Left colon (tissue), 2 donors: ENCODE measurements around the gene OR2L3. TPM values are rescaled to one million over a fixed set of nuclear protein-coding genes. Genes with fewer than 3 reads are reported as not detected.
"Not testable (repeated sequence)": the region's sequence is repeated elsewhere in the genome, so short reads cannot be mapped to it uniquely, and the experiment has no call there.

Experiments used
- ATAC-seq: fragments of 200-7000 bp; cut with Tn5 transposase; one replicate; pipeline ENCODE4 v1.9.1; 2020; ENCODE audit warnings: mild to moderate bottlenecking, moderate library complexity
- DNase-seq, 2 donors: peaks; one replicate each; pipeline ENCODE4 v3.0.0-alpha.2; 2020
- intact Hi-C, 2 donors: fragments of 100-400 bp; cut with DNase I in 1 of 2; cut with micrococcal nuclease in 1 of 2; formaldehyde crosslinking; loops; one replicate each; pipeline versions ENCODE4 v1.11.2 to v1.14.0; 2022; cut with DNase I, micrococcal nuclease
- long read RNA-seq: library from polyadenylated mRNA; unstranded; transcript quantifications from one replicate; pipeline ENCODE4 v2.0.0, GENCODE V29; 2021
- total RNA-seq, 2 donors: library from RNA; stranded (reverse); fragmentation: NEBNext Ultra II Directional; extraction: Animal tissue kit (Norgen Biotek cat#: 25700); gene quantifications; one replicate each; pipeline ENCODE4 v1.2.1, GENCODE V29; 2021
- donor health status: DM: no; HTN: no; CAD: no.
- donor health status: DM: yes; HTN: yes; CAD: no.

Gene OR2L3, protein sequence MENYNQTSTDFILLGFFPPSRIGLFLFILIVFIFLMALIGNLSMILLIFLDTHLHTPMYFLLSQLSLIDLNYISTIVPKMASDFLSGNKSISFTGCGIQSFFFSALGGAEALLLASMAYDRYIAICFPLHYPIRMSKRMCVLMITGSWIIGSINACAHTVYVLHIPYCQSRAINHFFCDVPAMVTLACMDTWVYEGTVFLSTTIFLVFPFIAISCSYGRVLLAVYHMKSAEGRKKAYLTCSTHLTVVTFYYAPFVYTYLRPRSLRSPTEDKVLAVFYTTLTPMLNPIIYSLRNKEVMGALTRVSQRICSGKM
- not detected for total RNA-seq
- long read RNA-seq, result 0 reads

DNA sequence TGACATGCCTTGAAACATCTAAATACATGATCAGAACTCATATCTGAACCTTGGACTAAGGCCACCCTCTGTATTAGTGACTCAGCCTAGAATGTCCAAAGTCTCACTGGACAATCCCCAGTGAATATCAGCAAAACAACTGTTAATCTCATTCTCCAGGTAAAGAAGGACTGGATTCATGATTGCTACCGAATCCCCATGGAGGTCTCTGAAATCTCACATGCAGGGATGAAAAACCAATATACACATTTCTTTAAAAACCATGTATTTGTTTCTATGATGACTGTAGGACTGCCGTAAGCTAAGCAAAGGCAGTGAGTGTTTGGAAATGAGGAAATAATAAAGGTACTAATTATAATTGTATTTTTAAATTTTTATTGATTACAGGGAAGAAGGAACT is at the start of gene OR2L3:
TSS of gene OR2L3 (plus strand) at position 301 of the 400 bp plus-strand sequence. CDS start 13,846 bp downstream, outside the sequence.
- no peak for ATAC-seq
- intact Hi-C loops, result no loop called here
- DNase-seq, result no peak

DNA sequence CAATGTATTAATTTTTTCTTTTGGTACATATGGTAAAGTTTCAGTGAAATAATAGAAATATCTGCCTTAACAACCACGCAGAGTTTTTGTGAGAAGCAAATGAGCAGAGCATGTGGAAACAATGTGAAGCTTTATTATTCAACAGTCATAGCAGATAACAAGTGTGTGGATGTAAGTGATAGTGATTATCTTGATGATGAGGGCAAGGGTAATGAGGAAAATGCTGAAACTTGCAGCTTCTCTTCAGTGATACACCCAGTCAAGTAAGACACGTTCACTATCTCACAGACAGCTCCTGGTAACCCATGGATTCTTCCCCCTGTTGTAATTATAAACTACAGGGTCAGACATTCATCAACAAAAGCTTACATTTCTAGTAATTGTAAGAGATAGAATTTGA is 47.8 kb upstream of the OR2L3 start:
- intact Hi-C loops, result no loop called here
- DNase-seq (no peak), ATAC-seq (no peak)

DNA sequence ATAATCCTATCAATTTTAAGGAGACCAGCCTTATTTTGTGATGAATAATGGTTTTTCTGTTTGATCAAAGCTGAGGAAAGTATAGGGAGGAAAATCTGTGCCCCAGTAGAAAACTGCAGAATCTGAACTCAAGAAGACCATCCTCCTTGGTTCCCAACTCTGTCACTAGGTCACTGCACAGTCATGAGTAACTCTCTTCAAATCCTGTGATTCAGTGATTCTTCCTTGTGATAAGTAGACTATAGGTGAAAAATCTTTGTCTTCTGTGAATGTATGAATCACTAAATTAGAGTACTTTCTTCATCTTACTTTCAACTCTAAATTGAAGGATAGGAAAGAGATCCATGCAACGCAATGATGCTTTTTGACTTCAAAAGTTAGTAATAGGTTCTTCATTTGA is 46.5 kb upstream of the OR2L3 start:
- DNase-seq, result no peak
- no peak for ATAC-seq
- intact Hi-C loops, result no loop called here

DNA sequence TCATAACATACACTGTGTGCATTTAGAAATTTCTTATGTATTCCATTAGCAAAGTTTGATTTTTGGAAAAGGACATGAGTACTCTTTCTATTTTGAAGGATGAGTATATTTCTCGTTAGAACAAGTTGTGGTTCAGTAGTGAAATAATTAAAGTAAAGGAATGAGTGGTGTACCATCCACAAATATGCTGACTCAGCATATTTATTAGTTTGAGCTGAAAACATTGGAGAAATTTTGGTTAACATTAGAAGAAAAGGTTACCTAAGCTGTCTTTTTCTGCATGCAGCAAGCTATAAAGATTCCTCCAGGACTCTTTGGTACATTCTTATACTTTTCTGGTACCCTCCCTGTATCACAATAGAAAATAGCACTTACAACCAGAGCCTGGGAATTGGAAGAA is 38.9 kb upstream of the OR2L3 start:
- DNase-seq, result no peak
- ATAC-seq, result no peak
- intact Hi-C loops, result no loop called here

DNA sequence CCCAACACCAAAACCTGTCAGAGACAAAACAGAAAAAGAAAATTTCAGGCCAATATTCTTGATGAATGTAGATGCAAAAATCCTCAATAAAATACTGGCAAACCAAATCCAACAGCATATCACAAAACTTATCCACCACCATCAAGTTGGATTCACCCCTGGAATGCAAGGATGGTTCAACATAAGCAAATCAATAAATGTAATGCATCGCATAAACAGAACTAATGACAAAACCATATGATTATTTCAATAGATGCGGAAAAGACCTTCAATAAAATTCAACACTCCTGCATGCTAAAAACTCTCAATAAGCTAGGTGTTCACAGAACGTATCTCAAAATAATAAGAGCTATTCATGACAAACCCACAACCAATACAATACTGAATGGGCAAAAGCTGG is 37.0 kb upstream of the OR2L3 start:
- DNase-seq (no peak), ATAC-seq (no peak)
- intact Hi-C loops, result no loop called here

DNA sequence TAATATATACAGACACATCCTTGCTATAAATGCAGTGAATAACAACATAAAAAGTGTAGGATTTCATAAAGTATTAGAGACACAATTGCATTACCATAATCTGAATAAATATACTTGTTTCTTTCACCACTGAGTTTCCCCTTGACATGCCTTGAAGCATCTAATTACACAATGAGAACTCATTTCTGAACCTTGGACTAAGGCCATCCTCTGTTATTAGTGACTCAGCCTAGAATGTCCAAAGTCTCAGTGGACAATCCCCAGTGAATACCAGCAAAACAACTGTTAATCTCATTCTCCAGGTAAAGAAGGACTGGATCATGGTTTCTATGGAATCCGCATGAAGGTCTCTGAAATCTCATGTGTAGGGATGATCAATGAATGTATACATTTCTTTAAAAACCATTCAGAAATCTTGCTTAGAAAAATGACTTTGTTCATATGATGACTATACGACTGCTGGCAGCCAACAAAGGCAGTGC is 33.4 kb upstream of the OR2L3 start, which contains the start of gene OR2L5:
TSS of gene OR2L5 (plus strand) at position 432 of the 482 bp plus-strand sequence. CDS start 8,288 bp downstream, outside the sequence.
- intact Hi-C loops, result no loop called here
- ATAC-seq (no peak), DNase-seq (no peak)

DNA sequence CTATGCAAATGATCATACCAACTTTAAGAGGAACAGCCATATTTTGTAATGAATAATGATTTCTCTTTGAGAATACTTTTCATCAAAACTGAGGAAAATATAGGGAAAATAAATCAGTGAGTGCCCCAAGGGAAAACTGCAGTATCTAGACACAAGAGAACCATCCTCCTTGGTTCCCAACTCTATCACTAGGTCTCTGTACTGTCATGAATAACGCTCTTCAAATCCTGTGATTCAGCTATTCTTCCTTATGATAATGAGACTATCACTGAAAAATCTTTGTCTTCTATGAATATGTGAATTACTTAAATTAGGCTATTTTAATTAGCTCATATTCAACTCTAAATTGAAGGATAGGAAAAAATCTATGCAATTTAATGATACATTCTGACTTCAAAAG is 30.8 kb upstream of the OR2L3 start:
- ATAC-seq (no peak), DNase-seq (no peak)
- intact Hi-C loops, result no loop called here

DNA sequence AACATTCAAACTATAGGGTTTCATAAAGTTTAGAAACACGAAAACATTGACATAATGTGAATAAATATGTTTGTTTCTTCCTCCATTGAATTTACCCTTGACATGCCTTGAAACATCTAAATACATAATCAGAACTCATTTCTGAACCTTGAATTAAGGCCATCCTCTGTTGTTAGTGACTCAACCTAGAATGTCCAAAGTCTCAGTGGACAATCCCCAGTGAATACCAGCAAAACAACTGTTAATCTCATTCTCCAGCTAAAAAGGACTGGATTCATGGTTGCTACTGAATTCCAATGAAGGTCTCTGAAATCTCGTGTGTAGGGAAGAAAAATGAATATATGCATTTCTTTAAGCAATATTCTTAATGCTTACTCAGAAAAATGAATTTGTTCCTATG is 16.9 kb upstream of the OR2L3 start, which contains the start of gene OR2L2:
TSS of gene OR2L2 (plus strand) at position 301 of the 400 bp plus-strand sequence. CDS start 8,198 bp downstream, outside the sequence.
- intact Hi-C loops, result no loop called here
- ATAC-seq, result no peak
- no peak for DNase-seq

DNA sequence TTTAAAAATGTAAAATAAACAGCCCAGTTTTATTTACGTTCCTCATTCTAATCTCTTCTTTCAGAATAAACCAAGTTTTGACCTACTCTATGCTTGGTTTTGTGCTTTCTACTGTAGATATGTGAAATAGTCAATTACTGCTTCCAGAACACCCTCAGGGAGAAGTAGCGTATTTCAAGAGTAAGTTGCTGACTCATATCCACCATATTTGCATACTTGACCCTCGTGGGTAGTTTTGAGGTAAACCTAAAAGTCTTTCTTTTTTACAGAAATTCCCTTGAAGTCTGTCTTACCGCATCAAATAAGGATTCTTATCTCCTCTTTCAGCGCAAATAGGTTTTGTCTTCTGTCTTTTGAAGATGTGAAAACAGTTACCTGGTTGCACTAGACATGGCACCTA is 1.4 kb upstream of the OR2L3 start:
- intact Hi-C loops, result no loop called here
- no peak for ATAC-seq
- no peak for DNase-seq

DNA sequence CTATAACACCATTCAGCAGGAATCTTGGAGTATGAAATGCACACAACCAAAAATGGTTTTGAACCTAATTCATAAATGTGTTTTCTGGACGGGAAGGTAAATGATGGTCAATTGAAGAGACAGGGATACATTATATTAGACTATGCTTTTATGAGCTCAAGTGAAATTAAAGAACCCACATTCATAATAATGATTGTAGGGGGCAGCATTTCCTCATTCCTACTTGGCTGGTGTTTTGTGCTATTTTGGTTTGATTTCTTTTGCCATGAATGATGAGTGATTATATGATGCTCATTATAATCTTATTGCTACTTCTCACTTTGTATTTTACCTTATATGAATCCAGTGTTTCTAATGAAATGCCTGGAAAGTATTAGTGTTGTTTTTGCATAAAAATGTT is 372 bp downstream of the OR2L3 start:
- intact Hi-C loops, result no loop called here
- DNase-seq (no peak), ATAC-seq (no peak)

DNA sequence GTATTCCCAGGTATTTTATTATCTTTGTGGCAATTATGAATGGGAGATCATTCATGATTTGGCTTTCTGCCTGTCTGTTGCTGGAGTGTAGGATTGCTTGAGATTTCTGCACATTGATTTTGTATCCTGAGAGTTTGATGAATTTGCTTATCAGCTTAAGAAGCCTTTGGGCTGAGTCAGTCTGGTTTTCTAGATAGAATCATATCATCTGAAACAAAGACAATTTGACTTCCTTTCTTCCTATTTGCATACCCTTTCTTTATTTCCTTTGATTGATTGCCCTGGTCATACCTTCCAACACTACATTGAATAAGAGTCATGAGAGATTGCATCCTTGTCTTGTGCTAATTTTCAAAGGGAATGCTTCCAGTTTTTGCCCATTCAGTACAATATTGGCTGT is 8.0 kb downstream of the OR2L3 start:
- DNase-seq (no peak), ATAC-seq (no peak)
- intact Hi-C loops, result no loop called here

DNA sequence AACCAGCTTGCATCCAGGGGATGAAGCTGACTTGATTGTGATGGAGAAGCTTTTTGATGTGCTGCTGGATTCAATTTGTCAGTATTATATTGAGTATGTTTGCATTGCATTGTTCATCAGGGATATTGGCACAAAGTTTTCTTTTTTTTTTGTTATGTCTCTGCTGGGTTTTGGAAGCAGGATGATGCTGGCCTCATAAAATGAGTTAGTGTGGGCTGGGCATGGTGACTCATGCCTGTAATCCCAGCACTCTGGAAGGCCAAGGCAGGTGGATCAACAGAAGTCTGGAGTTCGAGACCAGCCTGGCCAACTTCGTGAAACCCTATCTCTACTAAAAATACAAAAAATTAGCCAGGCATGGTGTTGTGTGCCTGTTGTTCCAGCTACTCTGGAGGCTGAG is 8.6 kb downstream of the OR2L3 start:
- intact Hi-C loops, result no loop called here
- ATAC-seq (no peak), DNase-seq (no peak)

DNA sequence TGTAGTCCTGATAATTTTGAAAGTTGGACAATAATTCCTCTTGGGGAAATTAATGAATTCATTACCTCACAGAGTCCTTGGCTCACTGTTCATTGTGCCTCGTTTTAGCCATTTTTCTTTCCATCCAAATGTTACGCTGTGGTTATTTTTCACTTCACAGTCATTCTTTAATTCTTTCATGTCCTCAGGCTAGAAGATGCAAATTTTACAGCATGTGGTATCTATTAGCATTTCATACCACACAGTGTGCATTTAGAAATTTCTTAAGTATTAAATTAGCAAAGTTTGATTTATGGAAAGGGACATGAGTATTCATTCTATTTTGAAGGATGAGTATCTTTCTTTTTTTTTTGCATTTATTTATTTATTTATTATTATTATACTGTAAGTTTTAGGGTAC is 18.4 kb downstream of the OR2L3 start:
- DNase-seq (no peak), ATAC-seq (no peak)
- intact Hi-C loops, result no loop called here

DNA sequence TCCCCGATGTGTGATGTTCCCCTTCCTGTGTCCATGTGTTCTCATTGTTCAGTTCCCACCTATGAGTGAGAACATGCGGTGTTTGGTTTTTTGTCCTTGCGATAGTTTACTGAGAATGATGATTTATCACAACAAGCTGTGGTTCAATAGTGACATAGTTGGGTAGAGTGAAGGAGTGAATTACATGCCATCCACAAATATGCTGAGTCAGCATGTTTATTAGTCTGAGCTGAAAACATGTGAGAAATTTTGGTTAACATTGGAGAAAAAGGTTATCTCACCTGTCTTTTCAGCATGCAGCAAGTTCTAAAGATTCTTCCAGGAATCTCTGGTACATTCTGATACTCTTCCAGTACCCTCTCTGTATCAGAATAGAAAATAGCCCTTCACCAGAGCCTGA is 19.0 kb downstream of the OR2L3 start:
- ATAC-seq (no peak), DNase-seq (no peak)
- intact Hi-C loops, result no loop called here

DNA sequence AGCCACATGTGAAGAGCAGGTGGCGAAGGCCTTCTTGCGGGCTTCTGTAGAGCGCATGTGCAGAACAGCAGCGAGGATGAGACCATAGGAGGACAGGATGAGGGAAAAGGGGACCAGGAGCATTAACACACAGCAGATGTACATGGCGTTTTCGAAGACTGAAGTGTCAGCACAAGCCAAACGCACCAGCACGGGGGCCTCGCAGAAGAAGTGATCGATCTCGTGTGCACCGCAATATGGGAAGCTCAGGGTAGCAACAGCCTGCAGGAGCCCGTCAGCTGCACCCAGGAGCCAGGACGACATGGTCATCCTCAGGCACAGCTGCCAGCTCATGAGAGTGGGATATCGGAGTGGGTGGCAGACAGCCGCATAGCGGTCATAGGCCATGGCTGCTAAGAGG is 37.2 kb downstream of the OR2L3 start:
- ATAC-seq, intact Hi-C loops, DNase-seq: not testable (repeated sequence)

DNA sequence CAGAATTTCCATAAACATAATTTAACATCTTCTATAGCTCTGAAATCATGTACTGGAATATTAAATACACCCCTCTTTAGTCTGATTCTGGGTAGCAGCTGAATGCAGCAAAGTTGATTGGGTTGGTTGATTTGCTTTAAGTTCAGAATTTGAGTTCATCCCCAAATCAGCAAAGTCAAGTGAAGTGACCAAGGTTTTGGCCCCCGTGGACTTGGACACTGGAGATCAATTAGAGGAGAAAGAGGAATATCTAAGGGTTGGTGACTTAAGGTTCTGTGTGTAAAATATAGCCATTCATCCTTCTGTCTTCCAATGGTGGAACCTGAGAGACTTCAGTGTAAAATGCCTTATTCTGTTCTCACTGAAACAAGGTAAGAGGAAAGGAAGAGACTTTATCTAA is 48.2 kb downstream of the OR2L3 start, which contains the start of gene OR2L13:
TSS of gene OR2L13 (plus strand) at position 301 of the 400 bp plus-strand sequence. CDS start 4,192 bp downstream, outside the sequence.
- no peak for ATAC-seq
- no peak for DNase-seq
- intact Hi-C loops, result no loop called here

DNA sequence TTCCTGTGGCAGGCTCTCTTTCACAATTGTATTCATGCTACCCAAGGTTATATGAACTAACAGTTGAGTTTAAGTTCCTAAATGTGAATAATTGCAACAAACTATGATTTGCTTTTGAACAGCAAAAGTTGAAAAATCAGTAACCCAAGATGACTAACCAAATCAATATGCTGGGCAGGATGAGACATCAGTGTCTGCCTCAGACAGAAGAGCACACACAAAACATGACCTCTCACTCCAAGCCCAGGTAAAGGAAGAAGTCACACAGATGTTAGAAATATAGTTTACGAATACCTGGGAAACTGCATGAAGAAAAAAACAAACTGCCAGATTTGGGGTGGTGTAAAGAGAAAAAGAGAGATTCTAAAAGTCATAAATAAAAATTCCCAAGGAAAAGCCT is 51.9 kb downstream of the OR2L3 start:
- no peak for ATAC-seq
- DNase-seq, result no peak
- intact Hi-C loops, result no loop called here

DNA sequence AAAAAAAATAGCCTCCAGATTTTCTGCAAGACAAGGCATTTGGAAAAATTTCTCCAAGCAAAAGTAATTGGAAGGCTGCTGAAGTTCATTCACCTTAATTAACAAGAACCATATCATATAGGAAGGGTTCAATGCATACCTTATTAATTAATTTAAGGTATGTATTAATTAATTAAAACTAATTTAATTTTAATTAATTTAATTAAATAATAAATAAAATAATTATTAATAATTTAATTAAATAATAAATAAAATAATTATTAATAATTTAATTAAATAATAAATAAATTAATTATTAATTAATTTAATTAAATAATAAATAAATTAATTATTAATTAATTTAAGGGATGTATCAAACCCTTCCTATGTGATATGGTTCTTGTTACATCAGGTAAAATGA is 56.2 kb downstream of the OR2L3 start:
- DNase-seq (no peak), ATAC-seq (no peak)
- intact Hi-C loops, result no loop called here

DNA sequence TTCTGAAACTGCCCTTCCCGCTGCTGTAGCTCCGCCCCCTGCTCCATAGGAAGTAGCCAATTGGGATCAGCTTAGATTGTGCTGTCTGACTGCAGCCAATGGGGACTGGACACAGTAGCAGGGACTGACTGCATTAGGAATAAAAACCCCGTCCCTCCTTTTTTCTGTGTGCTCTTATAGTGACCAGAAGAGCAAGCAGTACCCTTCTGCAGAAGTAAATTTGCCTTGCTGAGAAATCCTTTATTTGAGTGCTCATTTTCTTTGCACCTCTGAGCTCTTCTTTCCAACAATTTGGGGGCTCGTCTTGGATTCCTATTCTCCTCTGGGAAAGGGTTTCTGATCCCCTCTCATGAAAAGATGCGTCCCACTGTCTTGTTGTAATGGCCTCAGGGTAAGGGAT is 64.5 kb downstream of the OR2L3 start:
- DNase-seq (no peak), ATAC-seq (no peak)
- intact Hi-C loops, result no loop called here
